ENCODE measurements around the gene GOLGA6L10.
"Not testable (repeated sequence)": the region's sequence is repeated elsewhere in the genome, so short reads cannot be mapped to it uniquely, and the experiment has no call there.

GOLGA6L10 gene

DNA sequence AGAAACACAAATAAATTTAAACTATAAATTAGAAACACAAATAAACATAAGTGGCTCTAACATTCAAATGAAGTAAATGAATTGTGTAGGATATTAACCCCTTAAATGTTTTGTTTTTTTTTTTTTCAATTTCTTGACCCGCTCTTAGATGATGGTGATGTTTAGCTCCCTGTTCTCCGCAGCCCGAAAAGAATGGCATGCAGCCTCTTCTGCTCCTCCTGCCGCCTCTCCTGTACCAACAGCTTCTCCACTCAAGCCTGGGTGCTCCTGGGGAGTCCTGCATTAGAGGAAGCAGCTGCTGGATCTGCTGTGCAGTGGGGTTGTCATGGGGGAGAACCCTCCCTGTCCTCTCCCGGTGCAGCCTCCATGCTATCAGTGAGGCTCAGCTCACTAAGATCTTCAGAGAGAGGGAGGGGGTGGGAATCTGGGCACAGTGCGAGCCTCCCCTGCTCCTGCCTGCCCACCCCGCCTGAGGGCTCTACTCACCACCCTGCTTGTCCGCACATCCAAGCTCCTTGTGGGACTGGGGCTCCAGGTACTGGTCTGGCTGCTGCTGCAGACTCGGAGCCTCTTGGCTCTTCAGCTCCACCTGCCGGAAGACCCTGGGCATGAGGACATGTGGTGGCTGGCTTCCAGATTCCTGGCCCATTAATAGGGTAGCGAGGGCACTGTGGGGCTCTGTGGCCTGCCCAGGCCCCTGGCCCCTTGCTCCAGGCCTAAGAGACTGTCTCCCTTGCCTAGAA is 6.5 kb downstream of the GOLGA6L10 start:
- DNase-seq: not testable (repeated sequence)

DNA sequence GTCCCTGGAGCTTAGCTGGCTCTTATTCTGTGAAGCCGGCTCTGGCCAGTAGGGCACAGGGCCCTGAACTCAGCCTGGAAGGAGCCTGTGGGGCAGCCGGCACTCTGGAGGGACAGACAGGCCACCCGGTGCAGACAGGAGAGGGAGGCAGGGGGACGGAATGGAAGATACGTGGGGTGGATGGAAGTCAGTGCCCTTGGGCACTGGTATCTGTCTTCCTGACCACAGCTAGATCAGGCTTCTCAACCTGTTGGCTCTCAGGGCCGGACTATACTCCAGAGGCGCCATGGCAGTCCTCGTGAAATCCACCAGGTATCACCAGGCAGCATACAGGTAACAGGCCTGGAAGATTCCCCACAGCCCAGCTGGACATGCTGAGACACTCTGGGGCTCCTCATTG is 10.7 kb downstream of the GOLGA6L10 start:
- not testable (repeated sequence) for DNase-seq

DNA sequence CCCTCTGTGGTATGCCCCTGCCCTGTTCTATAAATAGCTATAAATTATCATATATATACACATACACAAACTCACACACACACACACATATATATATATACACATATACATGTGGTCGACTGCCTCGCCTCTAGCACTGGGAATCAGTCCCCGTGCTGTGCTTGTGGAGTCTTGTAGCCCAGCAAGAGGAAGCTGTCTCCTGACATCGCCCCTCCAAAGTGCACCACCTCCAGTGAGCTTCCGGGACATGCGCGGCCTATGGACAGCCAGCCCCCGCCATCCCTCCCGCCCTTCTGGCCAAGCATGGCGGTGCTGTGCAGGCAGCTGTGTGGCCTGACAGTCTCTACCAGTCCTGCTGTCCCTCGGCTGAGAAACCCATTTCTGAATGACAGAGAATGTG is 11.2 kb downstream of the GOLGA6L10 start:
- DNase-seq: not testable (repeated sequence)

DNA sequence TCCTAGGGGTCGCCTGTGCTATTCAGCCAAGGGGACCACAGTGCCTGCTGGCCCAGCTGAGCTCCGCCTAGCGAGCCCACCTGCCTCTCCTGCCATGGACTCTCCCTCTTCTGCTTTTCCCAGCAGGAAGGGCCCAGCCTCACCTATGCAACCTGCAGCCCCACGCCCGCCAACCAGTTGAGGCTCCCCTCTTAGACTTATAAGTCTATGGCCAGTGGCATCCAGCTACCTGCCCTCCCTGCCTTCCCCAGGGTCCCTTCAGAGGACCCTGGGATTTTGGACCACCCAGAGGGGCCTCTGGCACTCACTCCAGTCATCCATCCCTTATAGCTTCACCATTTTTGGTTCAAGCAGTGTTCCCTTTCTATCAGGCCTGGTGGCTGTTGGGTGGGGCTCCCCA is 12.2 kb downstream of the GOLGA6L10 start:
- not testable (repeated sequence) for DNase-seq

DNA sequence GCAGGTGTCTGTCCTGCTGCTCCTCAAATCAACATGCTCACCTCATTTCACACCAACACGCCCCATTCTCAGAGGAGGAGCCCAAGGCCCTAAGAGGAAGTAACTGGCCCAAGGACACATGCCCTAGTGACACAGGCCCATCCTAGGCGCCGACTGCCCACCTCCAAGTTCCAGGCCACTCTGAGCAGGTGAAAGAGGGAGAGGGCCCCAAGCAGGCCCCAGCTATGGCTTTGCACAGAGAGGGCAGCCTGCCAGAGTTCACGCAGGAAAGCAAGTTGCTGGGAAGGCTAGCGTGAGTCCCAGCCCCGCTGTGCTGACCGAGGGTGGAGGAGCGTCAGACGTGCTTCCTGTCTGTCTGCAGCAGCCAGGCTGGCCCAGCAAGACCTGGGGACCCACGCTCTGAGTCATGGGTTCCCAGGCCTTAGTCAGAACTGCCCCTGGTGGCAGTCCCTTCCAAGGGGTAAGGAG is 13.1 kb downstream of the GOLGA6L10 start:
- not testable (repeated sequence) for DNase-seq

DNA sequence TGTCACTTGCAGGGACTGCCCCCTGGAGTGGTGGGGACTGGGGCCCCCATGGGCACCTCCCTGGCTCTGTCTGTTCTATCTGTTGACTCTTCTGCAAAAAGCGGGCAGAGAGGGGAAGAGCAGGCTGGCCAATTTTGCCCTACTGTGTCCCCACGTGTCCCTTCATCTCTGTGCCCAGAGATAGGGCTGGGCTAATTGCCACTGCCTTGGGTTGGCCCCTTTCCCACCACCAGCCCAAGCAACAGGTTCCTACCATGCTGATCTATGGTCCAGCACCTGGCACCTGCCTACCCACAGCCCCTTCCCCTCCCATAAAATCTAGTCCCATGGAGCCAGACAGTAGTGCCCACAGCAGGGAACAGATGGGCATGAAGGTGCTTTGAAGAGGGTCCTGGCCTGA is 14.3 kb downstream of the GOLGA6L10 start:
- DNase-seq: not testable (repeated sequence)

DNA sequence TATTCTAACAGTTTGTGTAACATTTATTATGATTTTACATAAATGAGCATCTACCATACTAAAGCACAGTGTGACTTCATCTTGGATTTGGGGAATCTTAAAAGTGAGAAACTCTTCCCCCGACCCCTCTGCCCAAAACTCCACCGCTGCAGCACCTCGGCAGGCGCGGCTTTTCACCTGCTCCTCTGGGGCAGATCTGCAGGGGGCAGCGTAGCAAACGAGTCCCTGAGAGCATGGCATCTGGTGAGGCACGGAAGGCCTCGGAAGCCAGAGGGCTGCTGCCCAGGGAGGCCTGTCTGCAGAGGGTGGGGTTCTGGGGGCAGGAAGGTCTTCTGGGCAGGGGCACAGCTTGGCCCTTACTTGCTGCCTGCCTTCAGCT is 14.7 kb downstream of the GOLGA6L10 start:
- DNase-seq: not testable (repeated sequence)

DNA sequence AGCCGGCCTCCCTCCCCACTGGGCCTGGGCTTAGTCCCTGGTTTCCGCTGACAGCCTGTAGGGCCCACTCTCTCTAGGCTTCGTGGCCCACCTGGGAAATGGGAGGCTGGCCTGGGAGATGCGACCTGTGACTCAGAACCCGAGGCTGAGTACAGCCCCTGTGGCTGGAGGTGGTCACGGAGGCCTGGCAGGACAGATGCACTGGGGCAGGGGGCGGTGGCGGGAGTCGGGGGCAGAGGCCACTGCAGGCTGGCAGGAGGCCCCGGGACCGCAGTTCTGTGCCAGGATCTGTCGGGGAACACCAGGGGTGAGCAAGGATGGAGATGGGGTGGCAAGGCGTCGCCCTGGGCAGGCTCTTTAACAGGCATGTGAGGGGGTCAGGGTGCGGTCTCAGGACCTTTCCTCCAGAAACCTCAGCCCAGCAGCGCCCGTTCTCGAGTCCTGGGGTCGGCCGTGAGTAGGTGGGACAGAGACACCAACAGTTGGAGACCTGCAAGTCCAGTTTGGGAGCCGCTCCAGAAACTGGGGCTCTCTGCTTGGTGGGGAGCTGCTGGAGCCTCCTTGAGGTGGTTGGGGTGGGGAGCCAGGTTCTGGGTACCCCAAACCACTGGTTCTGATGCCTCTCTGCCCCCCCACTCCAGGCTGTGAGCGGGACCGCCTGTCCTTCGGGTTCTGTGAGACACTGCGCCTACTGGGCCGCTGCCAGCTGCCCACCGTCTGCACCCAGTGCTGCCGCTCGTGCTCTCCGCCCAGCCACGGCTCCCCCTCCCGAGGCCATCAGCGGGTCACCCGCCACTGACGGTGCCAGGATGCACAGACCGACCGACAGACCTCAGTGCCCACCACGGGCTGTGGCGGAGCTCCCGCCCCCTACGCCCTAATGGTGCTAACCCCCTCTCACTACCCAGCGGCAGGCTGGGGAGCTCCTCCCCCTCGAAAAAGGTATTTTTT is 15.4 kb downstream of the GOLGA6L10 start:
- not testable (repeated sequence) for DNase-seq

DNA sequence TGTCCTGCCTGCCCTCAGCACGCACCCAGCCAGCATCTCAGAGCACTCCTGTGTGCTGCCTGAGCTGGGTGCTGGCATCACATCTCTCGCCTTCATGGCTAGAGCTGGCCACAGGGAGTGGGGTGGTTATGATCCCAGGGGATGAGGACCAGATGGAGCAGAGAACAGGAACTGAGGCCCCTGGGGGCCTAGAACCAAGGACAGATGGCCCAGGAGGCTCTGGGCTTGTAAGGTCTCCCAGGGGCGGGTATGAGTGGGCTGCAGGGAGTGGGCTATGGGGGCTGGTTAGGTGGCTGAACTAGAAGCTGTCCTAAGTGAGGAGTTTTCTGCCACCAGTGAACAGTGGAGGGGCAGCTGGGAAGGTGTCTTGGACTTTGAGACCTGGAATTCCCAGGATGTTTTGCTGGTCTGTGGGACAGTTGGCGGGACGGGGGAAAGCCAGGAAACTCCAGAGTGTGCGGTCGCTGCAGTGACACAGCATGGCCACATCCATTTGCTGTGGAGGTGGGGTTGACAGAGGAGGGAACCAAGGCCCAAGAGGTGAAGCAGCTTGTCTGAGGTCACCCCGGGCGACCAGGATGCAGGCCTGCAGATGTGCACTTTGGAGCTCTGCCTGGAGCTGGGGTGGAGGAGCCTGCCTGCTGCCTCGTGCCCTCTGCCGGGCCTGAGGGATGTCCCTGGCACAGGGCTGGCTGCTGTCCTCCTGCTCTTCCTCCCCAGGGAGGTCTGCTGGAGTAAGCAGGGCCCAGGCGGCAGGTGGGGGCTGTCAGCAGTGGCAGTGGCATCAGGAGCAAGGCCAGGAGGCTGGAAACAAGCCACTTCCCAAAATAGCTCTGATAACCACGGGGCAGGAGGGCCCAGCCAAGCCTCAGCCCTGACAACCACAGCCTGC is 16.3 kb downstream of the GOLGA6L10 start:
- DNase-seq: not testable (repeated sequence)

DNA sequence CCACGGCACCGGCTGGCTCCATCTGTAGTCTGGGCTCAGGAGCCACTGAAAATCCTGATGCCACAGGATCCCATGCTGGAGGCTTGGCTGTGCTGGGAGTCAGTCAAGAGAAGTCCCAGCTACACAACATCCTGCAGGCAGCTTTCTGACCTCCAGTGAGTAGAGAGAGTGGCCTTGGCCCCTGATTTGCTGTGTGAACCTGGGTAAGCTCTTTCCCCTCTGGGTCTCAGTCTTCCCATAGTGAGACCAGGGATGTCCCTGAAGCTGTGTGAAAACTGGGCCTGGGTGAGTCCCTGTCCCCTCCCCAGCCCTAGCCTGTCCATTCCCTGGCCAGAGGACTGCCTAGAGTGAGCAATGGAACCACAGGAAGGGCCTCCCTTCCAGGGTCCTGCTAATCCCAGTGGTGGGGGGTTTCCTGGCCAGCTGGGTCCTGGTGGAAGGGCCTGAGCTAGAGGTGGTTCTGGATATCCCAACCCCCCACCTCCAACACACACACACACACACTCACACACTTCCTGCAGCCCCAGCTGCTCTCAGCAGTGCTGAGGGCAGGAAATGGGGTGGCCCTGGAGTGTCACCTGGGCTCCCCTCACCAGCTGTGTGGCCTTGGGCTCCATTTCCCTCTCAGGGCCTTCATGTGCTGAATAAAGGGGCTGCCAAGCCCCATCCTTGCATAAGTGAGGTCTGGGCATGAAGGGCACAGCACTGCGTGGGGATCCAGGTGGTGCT is 17.5 kb downstream of the GOLGA6L10 start:
- not testable (repeated sequence) for DNase-seq

DNA sequence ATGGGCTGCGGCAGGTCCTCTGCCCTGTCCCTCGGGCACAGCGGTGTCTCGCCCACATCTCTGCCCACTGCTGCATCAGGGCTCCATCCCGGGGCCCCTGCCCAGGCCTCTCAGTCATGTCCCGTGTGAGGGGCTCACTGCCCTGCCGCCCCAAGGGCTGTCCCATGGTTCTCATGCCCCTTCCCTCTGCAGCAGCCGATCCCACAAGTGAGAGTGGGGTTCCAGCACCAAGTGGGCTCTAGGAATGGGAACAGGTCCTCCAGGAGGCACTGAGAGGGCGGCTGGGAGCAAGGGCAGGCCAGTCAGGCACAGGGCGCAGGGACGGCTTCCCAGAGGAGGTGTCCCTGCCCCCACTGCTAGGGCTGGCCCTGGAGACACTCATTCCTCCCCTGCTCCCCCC is 18.4 kb downstream of the GOLGA6L10 start:
- DNase-seq: not testable (repeated sequence)

DNA sequence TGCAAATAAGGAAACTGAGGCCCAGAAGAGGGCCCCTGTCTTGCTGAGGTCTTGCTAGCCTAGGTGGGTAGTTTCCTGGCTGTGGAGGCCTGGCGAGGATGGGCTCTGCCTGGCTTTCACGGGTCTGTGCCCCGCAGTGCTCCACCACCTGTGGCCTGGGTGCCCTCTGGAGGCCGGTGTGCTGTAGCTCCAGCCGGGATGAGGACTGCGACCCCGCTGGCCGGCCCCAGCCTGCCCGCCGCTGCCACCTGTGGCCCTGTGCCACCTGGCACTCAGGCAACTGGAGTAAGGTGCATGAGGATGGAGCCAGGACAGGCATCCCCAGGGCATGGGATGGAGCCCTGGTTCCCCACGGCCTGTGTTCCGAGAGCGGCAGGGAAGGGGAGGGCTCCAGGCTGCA is 20.2 kb downstream of the GOLGA6L10 start:
- not testable (repeated sequence) for DNase-seq

DNA sequence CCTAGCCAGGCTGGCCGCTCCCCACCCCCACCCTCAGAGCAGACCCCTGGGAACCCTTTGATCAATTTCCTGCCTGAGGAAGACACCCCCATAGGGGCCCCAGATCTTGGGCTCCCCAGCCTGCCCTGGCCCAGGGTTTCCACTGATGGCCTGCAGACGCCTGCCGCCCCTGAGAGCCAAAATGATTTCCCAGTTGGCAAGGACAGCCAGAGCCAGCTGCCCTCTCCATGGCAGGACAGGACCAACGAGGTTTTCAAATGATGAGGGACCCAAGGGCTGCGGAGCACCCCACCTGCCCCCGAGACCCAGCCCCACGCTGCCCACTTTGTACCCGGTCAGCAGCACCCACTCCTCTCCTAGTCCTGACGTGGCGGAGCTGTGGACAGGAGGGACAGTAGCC is 21.9 kb downstream of the GOLGA6L10 start:
- DNase-seq: not testable (repeated sequence)

DNA sequence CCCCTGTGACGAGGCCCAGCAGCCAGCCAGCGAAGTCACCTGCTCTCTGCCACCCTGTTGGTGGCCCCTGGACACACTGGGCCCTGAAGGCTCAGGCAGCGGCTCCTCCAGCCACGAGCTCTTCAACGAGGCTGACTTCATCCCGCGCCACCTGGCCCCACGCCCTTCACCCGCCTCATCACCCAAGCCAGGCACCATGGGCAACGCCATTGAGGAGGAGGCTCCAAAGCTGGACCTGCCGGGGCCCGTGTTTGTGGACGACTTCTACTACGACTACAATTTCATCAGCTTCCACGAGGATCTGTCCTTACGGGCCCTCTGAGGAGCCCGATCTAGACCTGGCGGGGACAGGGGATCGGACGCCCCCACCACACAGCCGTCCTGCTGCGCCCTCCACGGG is 22.4 kb downstream of the GOLGA6L10 start:
- not testable (repeated sequence) for DNase-seq

DNA sequence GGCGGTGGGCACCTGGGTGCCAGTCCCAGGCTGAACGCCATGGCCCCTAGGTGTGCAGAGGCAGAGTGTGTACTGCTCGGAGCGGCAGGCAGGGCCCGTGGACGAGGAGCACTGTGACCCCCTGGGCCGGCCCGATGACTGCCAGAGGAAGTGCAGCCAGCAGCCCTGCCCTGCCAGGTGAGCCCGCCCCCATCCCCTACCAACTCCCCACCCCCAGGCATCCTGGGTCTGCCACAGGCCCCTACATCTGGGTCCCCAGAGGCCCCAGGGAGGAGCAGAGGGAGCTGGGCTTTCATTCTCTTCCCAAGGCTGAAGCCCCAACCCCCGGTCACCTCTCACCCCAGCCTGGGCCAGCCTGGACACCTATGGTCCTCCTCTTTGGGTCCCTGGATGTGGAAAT is 23.6 kb downstream of the GOLGA6L10 start:
- not testable (repeated sequence) for DNase-seq

DNA sequence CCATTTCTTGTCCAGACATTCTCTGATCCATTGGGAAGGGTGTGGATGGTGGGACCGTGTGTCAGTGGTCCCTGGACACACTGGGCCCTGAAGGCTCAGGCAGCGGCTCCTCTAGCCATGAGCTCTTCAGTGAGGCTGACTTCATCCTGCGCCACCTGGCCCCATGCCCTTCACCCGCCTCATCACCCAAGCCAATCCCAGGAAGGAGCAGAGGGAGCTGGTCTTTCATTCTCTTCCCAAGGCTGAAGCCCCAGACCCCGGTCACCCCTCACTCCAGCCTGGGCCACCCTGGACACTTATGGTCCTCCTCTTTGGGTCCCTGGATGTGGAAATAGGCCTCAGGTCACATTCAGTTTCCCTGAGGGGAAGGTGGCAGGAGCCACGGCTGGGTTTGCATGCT is 24.4 kb downstream of the GOLGA6L10 start:
- not testable (repeated sequence) for DNase-seq

DNA sequence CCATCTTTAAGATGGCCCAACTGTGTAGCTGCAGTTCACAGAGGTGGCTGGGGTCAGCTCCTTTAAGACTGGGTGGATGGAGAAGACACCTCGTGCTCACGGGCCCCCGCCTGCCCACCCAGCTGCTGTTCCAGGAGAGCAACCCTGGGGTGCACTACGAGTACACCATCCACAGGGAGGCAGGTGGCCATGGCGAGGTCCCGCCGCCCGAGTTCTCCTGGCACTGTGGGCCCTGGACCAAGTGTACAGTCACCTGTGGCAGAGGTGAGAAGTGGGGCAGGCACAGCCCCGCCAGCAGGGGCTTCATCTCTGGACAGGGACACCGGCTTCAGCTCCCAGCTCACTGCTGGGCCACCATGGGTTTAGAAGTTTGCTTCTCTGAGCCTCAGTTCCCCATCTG is 26.8 kb downstream of the GOLGA6L10 start:
- DNase-seq: not testable (repeated sequence)

DNA sequence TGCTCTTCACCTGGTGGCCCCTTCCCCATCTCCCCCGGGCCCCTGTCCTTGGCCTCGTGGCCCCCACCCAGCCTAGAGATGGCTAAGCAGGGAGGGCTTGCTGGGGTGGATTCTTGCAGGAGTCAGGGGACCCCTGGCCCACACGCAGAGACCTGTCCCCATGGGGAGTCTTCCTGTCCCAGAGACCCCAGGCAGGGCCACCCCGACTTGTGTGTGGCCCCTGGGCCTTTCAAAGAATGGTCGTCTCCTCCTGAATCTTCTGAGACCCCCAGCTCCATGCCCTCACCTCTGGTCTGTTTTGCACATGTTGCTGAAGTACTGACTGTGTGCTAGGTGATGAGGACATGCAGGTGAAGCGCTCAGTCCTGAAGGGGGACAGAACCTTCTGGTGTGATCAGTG is 28.4 kb downstream of the GOLGA6L10 start:
- not testable (repeated sequence) for DNase-seq

DNA sequence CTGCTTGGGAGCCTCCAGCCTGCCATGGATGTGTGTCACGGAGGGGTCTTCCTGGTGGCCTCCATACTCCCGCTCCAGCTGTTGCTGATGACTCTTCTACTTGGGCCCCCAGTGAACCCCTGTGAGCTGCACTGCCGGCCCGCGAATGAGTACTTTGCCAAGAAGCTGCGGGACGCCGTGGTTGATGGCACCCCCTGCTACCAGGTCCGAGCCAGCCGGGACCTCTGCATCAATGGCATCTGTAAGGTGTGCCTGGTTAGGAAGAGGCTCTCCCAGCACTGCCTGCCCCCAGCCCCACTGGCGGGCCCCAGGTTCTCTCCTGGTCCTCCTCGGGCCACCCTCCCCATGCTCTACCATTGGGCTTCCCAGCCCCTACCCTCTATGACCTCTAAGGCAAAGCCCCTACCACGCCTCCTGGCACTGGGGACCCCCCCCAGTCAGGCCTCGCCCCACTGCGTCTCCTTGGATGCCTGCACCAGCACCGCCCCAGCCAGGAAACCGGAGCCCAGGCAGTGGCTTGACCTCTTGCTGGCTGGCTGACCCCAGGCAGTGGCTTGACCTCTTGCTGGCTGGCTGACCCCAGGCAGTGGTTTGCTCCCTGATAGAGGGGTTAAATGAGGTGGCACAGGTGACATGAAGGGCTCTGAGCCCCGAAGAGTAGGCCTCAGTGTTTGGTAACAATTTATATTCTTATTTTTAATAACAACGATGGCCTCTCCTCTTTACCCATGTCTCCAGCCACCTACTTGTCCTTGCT is 29.6 kb downstream of the GOLGA6L10 start:
- DNase-seq: not testable (repeated sequence)

DNA sequence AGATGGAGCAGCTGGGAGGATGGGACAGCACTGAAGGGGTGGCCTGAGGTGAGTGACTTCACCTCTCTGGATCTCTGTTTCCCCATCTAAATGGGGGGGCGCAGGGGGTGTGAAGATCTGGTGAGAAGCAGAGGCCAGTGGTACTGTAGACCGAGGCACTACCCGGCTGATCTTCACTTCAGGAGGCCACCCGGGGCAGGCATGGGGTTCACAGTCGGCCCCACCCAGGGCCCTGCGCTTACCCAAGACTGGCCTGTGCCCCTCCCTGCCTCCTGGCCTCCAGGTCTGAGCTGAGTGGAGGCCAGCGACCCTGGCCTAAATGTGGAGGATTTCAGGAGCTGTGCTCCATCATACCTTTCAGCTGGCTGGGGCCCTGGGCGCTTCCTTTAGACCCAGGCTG is 31.0 kb downstream of the GOLGA6L10 start:
- DNase-seq: not testable (repeated sequence)

DNA sequence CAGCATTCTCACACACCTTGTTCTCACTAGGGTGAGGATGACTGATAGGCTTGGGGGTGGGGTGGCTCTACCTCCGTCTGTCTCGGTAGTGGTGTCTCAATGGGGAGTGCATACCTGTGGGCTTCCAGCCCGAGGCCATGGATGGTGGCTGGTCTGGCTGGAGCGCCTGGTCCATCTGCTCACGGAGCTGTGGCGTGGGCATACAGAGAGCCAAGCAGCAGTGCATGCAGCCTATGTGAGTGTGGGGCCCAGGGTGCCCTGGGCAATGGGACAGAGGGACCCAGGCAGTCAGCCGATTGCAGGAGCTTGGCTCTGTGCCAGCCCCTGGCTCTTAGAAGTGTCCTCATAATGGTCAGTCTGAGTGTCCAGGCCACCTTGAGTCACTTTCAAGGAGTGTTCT is 31.8 kb downstream of the GOLGA6L10 start:
- not testable (repeated sequence) for DNase-seq

All from NCI-H2081 treated with DMSO at 0.1 percent for 48 hours (cell line).